Neural cell (in vitro differentiated cells): ENCODE results near the gene ADRB2. TPM values are rescaled to one million over a fixed set of nuclear protein-coding genes. Genes with fewer than 3 reads are reported as not detected.

Experiments
- H2AFZ ChIP-seq: fragments of 200-600, 300-800 bp; sonication (generic), shearing (Covaris generic); 2 replicates; pipeline ENCODE4 v1.6.0; 2014; ENCODE audit warnings: low read depth, mild to moderate bottlenecking, antibody characterized with exemption, low read length, moderate library complexity
- H3F3A ChIP-seq: fragments of 200-600 bp; shearing (Covaris generic); 2 replicates; pipeline ENCODE4 v1.6.1; 2016; ENCODE audit warnings: mild to moderate bottlenecking, moderate library complexity, mixed read lengths, antibody characterized with exemption, low read length; ENCODE audit not compliant: insufficient read depth, poor library complexity, severe bottlenecking
- H3K27ac ChIP-seq: fragments of 200-600, 300-800 bp; sonication (generic), shearing (Covaris generic); 2 replicates; pipeline ENCODE4 v1.5.1; 2014; ENCODE audit warnings: mild to moderate bottlenecking, low read length, moderate library complexity
- H3K27me3 ChIP-seq: fragments of 300-800, 200-600 bp; sonication (generic), shearing (Covaris generic); 2 replicates; pipeline ENCODE4 v1.6.0; 2014; ENCODE audit warnings: mild to moderate bottlenecking, low read depth, low read length, moderate library complexity; ENCODE audit not compliant: insufficient read depth
- H3K36me3 ChIP-seq: fragments of 300-800, 200-600 bp; sonication (generic), shearing (Covaris generic); 2 replicates; pipeline ENCODE4 v1.5.1; 2014; ENCODE audit warnings: mild to moderate bottlenecking, antibody characterized with exemption, low read length, moderate library complexity; ENCODE audit not compliant: insufficient read depth
- H3K4me2 ChIP-seq: fragments of 300-800, 200-600 bp; sonication (generic), shearing (Covaris generic); 2 replicates; pipeline ENCODE4 v1.6.0; 2014; ENCODE audit warnings: mild to moderate bottlenecking, low read length
- H3K4me3 ChIP-seq: fragments of 300-800, 200-600 bp; sonication (generic), shearing (Covaris generic); 2 replicates; pipeline ENCODE4 v1.5.1; 2014; ENCODE audit warnings: mild to moderate bottlenecking, low read length, moderate library complexity
- H3K79me2 ChIP-seq: fragments of 200-600 bp; shearing (Covaris generic); replicated peaks from 2 replicates; pipeline ENCODE4 v1.6.0; 2014; ENCODE audit warnings: mild to moderate bottlenecking, low read length, moderate library complexity; ENCODE audit not compliant: insufficient read depth
- H3K9ac ChIP-seq: fragments of 300-800, 200-600 bp; sonication (generic), shearing (Covaris generic); 2 replicates; pipeline ENCODE4 v1.6.1; 2016; ENCODE audit warnings: mild to moderate bottlenecking, low read length, mixed read lengths
- H3K9me2 ChIP-seq: fragments of 200-600 bp; shearing (Covaris generic); 2 replicates; pipeline ENCODE4 v1.6.1; 2016; ENCODE audit warnings: mild to moderate bottlenecking, low read length, mixed read lengths; ENCODE audit not compliant: insufficient read depth
- H3K9me3 ChIP-seq: fragments of 200-600, 300-800 bp; sonication (generic), shearing (Covaris generic); 2 replicates; pipeline ENCODE4 v1.6.1; 2016; ENCODE audit warnings: mild to moderate bottlenecking, mixed run types, low read length, moderate library complexity, mixed read lengths
- H4K20me1 ChIP-seq: fragments of 200-600 bp; shearing (Covaris generic); 2 replicates; pipeline ENCODE4 v1.6.1; 2016; ENCODE audit warnings: mild to moderate bottlenecking, mixed run types; ENCODE audit not compliant: insufficient read depth
- EP300 ChIP-seq: fragments of 450-650 bp; conservative IDR thresholded peaks from 2 replicates; pipeline ENCODE4 v1.6.1; 2014; ENCODE audit warnings: antibody characterized with exemption, mild to moderate bottlenecking, moderate library complexity; ENCODE audit not compliant: poor library complexity, severe bottlenecking
- EZH2 ChIP-seq: fragments of 200-600, 300-800 bp; shearing (Covaris generic), sonication (generic); IDR thresholded peaks from 2 replicates; pipeline ENCODE4 v1.6.1; 2014; ENCODE audit warnings: antibody characterized with exemption, low read length, borderline replicate concordance, mild to moderate bottlenecking; ENCODE audit not compliant: insufficient read depth, poor library complexity, severe bottlenecking
- MXI1 ChIP-seq: fragments of 450-650 bp; conservative IDR thresholded peaks from 2 replicates; pipeline ENCODE4 v1.6.1; 2014; ENCODE audit warnings: antibody characterized with exemption, mild to moderate bottlenecking; ENCODE audit not compliant: poor library complexity, severe bottlenecking
- POLR2AphosphoS5 ChIP-seq: IDR thresholded peaks from 2 replicates; pipeline ENCODE4 v1.6.1; 2012
- RAD21 ChIP-seq: fragments of 450-650 bp; conservative IDR thresholded peaks from 2 replicates; pipeline ENCODE4 v1.6.1; 2014; ENCODE audit warnings: antibody characterized with exemption, mild to moderate bottlenecking, moderate library complexity
- SMC3 ChIP-seq: fragments of 450-650 bp; conservative IDR thresholded peaks from 2 replicates; pipeline ENCODE4 v1.6.1; 2014; ENCODE audit warnings: antibody characterized with exemption, mild to moderate bottlenecking, moderate library complexity; ENCODE audit not compliant: poor library complexity
- TAF1 ChIP-seq: IDR thresholded peaks from 2 replicates; pipeline ENCODE4 v1.6.1; 2012; ENCODE audit warnings: low read depth
- polyA plus RNA-seq: library from polyadenylated mRNA; depleted of rRNA; stranded (reverse); fragments of >200 nt; gene quantifications from 2 replicates; pipeline ENCODE4 v1.2.3, GENCODE V29; 2014
- TF ChIP-seq, protein P1 (sequence below): fragments of 450-650 bp; IDR thresholded peaks from 2 replicates; pipeline ENCODE4 v1.5.1; 2014; ENCODE audit warnings: antibody characterized with exemption, mild to moderate bottlenecking, moderate library complexity; ENCODE audit not compliant: poor library complexity, severe bottlenecking
- TF ChIP-seq, protein P2 (sequence below): IDR thresholded peaks from 2 replicates; pipeline ENCODE4 v1.6.1; 2012; ENCODE audit warnings: borderline replicate concordance

Gene ADRB2
- polyA plus RNA-seq, 1 donor from 2014 or later: not detected

GRCh38 chr5:148827723-148828122 lies 1.3 kb downstream of the ADRB2 start:
- H3K9me3 ChIP-seq: no peaks in the 10 kb centered on the region
- peaks cover 31% of the 10 kb centered on the region for H3K27me3 ChIP-seq
- H3K4me2 ChIP-seq: no peak overlapping the region
- no peaks in the 10 kb centered on the region for H3K79me2 ChIP-seq
- no peak for TF ChIP-seq POLR2AphosphoS5
- no peak for TF ChIP-seq EP300
- no peaks in the 10 kb centered on the region for H3K36me3 ChIP-seq
- no peak overlapping the region for H2AFZ ChIP-seq
- H3K4me3 ChIP-seq: no peak overlapping the region
- H4K20me1 ChIP-seq: no peaks in the 10 kb centered on the region
- H3K9me2 ChIP-seq: no peaks in the 10 kb centered on the region
- H3K27ac ChIP-seq: no peak overlapping the region
- H3K9ac ChIP-seq: no peak overlapping the region
- no peaks in the 10 kb centered on the region for H3F3A ChIP-seq

DNA sequence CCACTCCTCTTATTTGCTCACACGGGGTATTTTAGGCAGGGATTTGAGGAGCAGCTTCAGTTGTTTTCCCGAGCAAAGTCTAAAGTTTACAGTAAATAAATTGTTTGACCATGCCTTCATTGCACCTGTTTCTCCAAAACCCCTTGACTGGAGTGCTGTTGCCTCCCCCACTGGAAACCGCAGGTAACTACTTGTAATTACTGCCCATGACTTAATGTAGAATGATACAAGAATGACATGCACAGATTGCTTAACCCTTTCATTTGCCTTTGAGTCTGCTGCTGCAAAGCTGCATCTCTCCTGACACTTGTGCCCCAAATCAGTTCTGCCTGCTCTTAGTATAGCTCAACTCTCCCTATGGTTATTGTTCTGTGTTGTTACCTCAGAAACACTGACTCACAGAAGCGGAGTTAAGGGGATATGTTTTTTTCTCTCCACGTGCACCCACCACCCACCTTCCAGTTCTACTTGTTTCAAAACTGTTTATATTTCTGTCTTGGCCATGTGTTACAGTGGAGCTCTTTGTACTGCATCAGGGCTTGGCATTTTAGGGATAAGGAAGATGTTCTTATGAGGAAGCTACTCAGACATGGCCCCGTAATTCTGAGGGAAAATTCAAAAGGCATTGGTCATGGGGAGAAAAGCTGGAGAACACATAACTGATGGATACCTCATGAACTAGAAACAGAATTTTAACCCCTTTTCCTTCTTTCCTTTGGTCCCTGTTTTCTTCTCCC lies 2.3 kb downstream of the ADRB2 start:
- no peak overlapping the region for H3K9ac ChIP-seq
- no peaks in the 10 kb centered on the region for H4K20me1 ChIP-seq
- no peak overlapping the region for H3K4me2 ChIP-seq
- no peak overlapping the region for H3K4me3 ChIP-seq
- H3K9me2 ChIP-seq: no peaks in the 10 kb centered on the region
- H3K9me3 ChIP-seq: no peaks in the 10 kb centered on the region
- no peaks in the 10 kb centered on the region for H3F3A ChIP-seq
- no peak overlapping the region for H3K27ac ChIP-seq
- no peaks in the 10 kb centered on the region for H3K36me3 ChIP-seq
- no peak overlapping the region for H2AFZ ChIP-seq
- TF ChIP-seq EZH2: no peak
- no peak for TF ChIP-seq MXI1
- TF ChIP-seq SMC3: no peak
- TF ChIP-seq EP300: no peak
- TF ChIP-seq RAD21: no peak
- TF ChIP-seq, protein P1, sequence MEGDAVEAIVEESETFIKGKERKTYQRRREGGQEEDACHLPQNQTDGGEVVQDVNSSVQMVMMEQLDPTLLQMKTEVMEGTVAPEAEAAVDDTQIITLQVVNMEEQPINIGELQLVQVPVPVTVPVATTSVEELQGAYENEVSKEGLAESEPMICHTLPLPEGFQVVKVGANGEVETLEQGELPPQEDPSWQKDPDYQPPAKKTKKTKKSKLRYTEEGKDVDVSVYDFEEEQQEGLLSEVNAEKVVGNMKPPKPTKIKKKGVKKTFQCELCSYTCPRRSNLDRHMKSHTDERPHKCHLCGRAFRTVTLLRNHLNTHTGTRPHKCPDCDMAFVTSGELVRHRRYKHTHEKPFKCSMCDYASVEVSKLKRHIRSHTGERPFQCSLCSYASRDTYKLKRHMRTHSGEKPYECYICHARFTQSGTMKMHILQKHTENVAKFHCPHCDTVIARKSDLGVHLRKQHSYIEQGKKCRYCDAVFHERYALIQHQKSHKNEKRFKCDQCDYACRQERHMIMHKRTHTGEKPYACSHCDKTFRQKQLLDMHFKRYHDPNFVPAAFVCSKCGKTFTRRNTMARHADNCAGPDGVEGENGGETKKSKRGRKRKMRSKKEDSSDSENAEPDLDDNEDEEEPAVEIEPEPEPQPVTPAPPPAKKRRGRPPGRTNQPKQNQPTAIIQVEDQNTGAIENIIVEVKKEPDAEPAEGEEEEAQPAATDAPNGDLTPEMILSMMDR: no peak
- TF ChIP-seq TAF1: no peak
- TF ChIP-seq POLR2AphosphoS5: no peak
- TF ChIP-seq, protein P2, sequence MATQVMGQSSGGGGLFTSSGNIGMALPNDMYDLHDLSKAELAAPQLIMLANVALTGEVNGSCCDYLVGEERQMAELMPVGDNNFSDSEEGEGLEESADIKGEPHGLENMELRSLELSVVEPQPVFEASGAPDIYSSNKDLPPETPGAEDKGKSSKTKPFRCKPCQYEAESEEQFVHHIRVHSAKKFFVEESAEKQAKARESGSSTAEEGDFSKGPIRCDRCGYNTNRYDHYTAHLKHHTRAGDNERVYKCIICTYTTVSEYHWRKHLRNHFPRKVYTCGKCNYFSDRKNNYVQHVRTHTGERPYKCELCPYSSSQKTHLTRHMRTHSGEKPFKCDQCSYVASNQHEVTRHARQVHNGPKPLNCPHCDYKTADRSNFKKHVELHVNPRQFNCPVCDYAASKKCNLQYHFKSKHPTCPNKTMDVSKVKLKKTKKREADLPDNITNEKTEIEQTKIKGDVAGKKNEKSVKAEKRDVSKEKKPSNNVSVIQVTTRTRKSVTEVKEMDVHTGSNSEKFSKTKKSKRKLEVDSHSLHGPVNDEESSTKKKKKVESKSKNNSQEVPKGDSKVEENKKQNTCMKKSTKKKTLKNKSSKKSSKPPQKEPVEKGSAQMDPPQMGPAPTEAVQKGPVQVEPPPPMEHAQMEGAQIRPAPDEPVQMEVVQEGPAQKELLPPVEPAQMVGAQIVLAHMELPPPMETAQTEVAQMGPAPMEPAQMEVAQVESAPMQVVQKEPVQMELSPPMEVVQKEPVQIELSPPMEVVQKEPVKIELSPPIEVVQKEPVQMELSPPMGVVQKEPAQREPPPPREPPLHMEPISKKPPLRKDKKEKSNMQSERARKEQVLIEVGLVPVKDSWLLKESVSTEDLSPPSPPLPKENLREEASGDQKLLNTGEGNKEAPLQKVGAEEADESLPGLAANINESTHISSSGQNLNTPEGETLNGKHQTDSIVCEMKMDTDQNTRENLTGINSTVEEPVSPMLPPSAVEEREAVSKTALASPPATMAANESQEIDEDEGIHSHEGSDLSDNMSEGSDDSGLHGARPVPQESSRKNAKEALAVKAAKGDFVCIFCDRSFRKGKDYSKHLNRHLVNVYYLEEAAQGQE: no peak
- H3K27me3 ChIP-seq: peaks cover 31% of the 10 kb centered on the region
- no peaks in the 10 kb centered on the region for H3K79me2 ChIP-seq
